Left ventricle myocardium inferior (tissue), 1 donor: ENCODE measurements around the gene OR7D2. TPM values are rescaled to one million over a fixed set of nuclear protein-coding genes. Genes with fewer than 3 reads are reported as not detected.

Experiments
- DNase-seq: peaks from one replicate; pipeline ENCODE4 v3.0.0-alpha.2; 2020
- H3K27ac ChIP-seq: fragments of 200-600 bp; replicated peaks from 2 replicates; pipeline ENCODE4 v1.8.0; 2021
- H3K27me3 ChIP-seq: fragments of 200-600 bp; 2 replicates; pipeline ENCODE4 v1.8.0; 2021; ENCODE audit warnings: low read depth
- H3K36me3 ChIP-seq: fragments of 200-600 bp; 2 replicates; pipeline ENCODE4 v1.8.0; 2021
- H3K4me1 ChIP-seq: fragments of 200-600 bp; 2 replicates; pipeline ENCODE4 v1.8.0; 2021
- H3K4me3 ChIP-seq: fragments of 200-600 bp; 2 replicates; pipeline ENCODE4 v1.8.0; 2021; ENCODE audit warnings: mild to moderate bottlenecking, moderate library complexity
- H3K9me3 ChIP-seq: fragments of 200-600 bp; replicated peaks from 2 replicates; pipeline ENCODE4 v1.8.0; 2021
- intact Hi-C: fragments of 100-400 bp; cut with micrococcal nuclease; formaldehyde crosslinking; loops from one replicate; pipeline ENCODE4 v1.11.0; 2022
- total RNA-seq: library from RNA; stranded (reverse); fragmentation: NEBNext Ultra II Directional; extraction: Animal tissue kit (Norgen Biotek cat#: 25700); gene quantifications from one replicate; pipeline ENCODE4 v1.2.1, GENCODE V29; 2021
- TF ChIP-seq, protein P1 (sequence below): fragments of 200-600 bp; IDR thresholded peaks from 2 replicates; pipeline ENCODE4 v1.8.0; 2021; ENCODE audit warnings: antibody characterized with exemption, mild to moderate bottlenecking, borderline replicate concordance
- donor health status: DM: no; HTN: yes; CAD: no; lungs with severe emphysema.

Gene OR7D2
- total RNA-seq, 1 donor from 2014 or later = 0.16 TPM

GRCh38 chr19:9155591-9155990, 23.2 kb upstream of the OR7D2 start:
- H3K4me1 ChIP-seq = no peaks in the 10 kb centered on the region
- H3K9me3 ChIP-seq = peaks cover 54% of the 10 kb centered on the region
- H3K36me3 ChIP-seq = peaks cover 83% of the 10 kb centered on the region
- TF ChIP-seq, protein P1, sequence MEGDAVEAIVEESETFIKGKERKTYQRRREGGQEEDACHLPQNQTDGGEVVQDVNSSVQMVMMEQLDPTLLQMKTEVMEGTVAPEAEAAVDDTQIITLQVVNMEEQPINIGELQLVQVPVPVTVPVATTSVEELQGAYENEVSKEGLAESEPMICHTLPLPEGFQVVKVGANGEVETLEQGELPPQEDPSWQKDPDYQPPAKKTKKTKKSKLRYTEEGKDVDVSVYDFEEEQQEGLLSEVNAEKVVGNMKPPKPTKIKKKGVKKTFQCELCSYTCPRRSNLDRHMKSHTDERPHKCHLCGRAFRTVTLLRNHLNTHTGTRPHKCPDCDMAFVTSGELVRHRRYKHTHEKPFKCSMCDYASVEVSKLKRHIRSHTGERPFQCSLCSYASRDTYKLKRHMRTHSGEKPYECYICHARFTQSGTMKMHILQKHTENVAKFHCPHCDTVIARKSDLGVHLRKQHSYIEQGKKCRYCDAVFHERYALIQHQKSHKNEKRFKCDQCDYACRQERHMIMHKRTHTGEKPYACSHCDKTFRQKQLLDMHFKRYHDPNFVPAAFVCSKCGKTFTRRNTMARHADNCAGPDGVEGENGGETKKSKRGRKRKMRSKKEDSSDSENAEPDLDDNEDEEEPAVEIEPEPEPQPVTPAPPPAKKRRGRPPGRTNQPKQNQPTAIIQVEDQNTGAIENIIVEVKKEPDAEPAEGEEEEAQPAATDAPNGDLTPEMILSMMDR = no peak
- H3K4me3 ChIP-seq = no peak overlapping the region
- no peak overlapping the region for H3K27ac ChIP-seq
- intact Hi-C loops = no loop called here
- DNase-seq = no peak
- no peaks in the 10 kb centered on the region for H3K27me3 ChIP-seq

DNA sequence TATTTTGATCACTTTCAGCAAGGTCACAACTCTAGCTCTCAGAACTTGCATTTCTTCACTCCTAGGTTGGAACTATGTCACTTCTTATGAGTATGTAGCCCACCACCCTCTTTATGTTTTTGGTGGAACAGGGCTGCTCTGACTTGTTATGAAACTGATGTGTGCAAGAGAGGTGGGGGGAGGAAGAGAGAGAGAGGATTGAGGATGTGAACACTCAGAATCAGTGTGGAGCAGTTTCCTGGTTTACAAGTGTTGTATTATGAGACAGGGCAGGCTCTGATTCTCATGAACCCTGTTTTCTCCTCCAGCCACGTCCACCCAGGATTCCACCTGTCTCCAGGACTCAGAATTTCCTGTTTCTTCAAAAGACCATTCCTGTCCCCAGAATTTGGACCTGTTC, 22.5 kb upstream of the OR7D2 start:
- Histone ChIP-seq H3K27me3 (no peaks in the 10 kb centered on the region), H3K27ac (no peak overlapping the region), H3K4me3 (no peak overlapping the region), H3K9me3 (peaks cover 61% of the 10 kb centered on the region), H3K4me1 (no peaks in the 10 kb centered on the region), H3K36me3 (peaks cover 90% of the 10 kb centered on the region)
- TF ChIP-seq, protein P1 = no peak
- intact Hi-C loops = no loop called here
- DNase-seq = no peak

GRCh38 chr19:9159891-9160290, 18.9 kb upstream of the OR7D2 start:
- TF ChIP-seq, protein P1 = no peak

GRCh38 chr19:9161427-9161826, 17.4 kb upstream of the OR7D2 start:
- intact Hi-C loops = no loop called here
- Histone ChIP-seq H3K4me1 (no peaks in the 10 kb centered on the region), H3K27ac (no peak overlapping the region), H3K9me3 (peaks cover 36% of the 10 kb centered on the region), H3K36me3 (peaks cover 78% of the 10 kb centered on the region), H3K4me3 (no peak overlapping the region), H3K27me3 (no peaks in the 10 kb centered on the region)
- DNase-seq = no peak
- TF ChIP-seq, protein P1 = no peak

More at GRCh38 chr19:9159891-9160290, 18.9 kb upstream of the OR7D2 start:
- Histone ChIP-seq H3K4me1 (no peaks in the 10 kb centered on the region), H3K27ac (no peak overlapping the region), H3K9me3 (peaks cover 47% of the 10 kb centered on the region), H3K4me3 (no peak overlapping the region), H3K36me3 (peaks cover 94% of the 10 kb centered on the region), H3K27me3 (no peaks in the 10 kb centered on the region)
- DNase-seq = no peak
- intact Hi-C loops = no loop called here

DNA sequence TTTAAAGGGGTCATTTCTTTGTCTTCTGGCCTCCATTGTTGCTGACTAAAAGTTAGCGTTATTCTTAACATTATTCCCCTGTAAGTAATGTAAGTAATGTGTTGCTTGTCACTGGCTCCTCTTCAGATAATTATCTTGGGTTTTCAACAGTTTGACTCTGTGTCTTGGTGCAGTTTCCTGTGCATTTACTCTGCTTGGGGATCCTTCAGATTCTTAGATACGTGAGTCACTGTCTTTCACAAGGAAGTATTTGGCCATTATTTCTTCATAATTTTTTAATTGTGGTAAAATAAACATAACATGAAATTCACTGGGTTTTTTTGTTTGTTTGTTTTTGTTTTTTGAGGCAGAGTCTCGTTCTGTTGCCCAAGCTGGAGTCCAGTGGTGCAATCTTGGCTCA, 13.5 kb upstream of the OR7D2 start:
- Histone ChIP-seq H3K36me3 (peaks cover 40% of the 10 kb centered on the region), H3K9me3 (peaks cover 27% of the 10 kb centered on the region), H3K4me3 (no peak overlapping the region)

More for the DNA sequence above, 13.5 kb upstream of the OR7D2 start:
- TF ChIP-seq, protein P1 = no peak
- Histone ChIP-seq H3K27me3 (no peaks in the 10 kb centered on the region), H3K4me1 (no peaks in the 10 kb centered on the region), H3K27ac (no peak overlapping the region)
- intact Hi-C loops = no loop called here
- DNase-seq = no peak
